Measurements from ENCODE around the gene APCDD1L. TPM values are rescaled to one million over a fixed set of nuclear protein-coding genes. Genes with fewer than 3 reads are reported as not detected.

APCDD1L gene
- polyA plus RNA-seq, 1 donor from 2014 or later: not detected

DNA sequence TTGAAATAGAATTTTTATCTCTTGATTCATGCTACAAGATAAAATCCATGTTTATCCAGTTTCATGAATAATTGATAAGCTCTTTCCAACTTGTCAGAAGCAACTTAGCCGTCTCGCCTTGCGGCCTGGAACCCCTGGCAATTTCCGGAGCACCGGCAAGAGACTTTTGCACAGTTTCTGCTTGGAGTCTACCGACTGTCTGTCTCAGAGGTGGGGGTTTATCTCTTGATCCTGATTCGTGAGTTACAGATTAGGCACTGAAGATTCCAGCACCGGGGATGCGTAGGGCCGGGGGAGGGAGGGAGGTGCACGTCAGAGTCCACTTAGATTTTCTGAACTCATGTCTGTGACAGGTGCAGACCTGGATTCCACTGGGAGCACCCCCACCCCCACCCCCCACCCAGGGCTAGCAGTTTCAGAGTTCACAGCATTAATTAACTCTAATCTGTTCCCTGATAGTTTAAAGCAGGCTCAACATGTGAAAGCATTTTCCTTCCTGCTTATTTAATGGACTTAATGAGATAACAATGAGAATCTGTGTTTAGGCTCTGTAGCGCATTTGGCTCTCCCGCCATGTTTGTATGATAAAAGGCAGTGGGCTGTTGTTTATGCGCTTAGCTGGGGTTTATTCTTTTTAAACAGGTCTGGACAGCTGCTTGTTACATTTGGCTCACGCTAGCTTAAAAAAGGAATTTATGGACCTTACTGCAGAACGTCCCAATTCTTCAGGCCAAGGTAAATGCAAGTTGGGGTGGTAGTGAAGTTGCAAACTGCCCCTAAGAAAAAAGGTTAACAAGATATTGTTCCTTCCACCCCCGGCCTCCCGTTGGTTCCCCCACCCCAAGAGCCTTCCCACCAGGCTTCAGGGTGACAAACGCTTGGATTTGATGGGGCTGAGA, 8.1 kb upstream of the APCDD1L start:
- Histone ChIP-seq H3K27ac (ENCODE audit: low read length) (no peak overlapping the region), H3K4me2 (ENCODE audit: low read length) (no peak overlapping the region), H3F3A (ENCODE audit: insufficient read depth, low read length, poor library complexity, severe bottlenecking) (no peaks in the 10 kb centered on the region), H3K9ac (ENCODE audit: low read length) (no peak overlapping the region), H3K9me2 (ENCODE audit: insufficient read depth, low read length) (no peaks in the 10 kb centered on the region), H3K27me3 (ENCODE audit: insufficient read depth, low read depth, low read length) (no peaks in the 10 kb centered on the region), H2AFZ (ENCODE audit: low read depth, low read length) (no peak overlapping the region), H3K4me3 (ENCODE audit: low read length) (no peak overlapping the region), H3K36me3 (ENCODE audit: insufficient read depth, low read length) (no peaks in the 10 kb centered on the region), H4K20me1 (ENCODE audit: insufficient read depth) (no peaks in the 10 kb centered on the region), H3K79me2 (replicated peaks; ENCODE audit: insufficient read depth, low read length) (no peaks in the 10 kb centered on the region), H3K9me3 (ENCODE audit: low read length) (peaks cover 6% of the 10 kb centered on the region)
- TF ChIP-seq EZH2 (IDR thresholded peaks at IDR 0.05; ENCODE audit: borderline replicate concordance, insufficient read depth, low read length, poor library complexity, severe bottlenecking) (no peak), EP300 (conservative IDR thresholded peaks at IDR 0.05; ENCODE audit: poor library complexity, severe bottlenecking) (no peak), SMC3 (conservative IDR thresholded peaks at IDR 0.05; ENCODE audit: poor library complexity) (no peak), CTCF (IDR thresholded peaks at IDR 0.05; ENCODE audit: poor library complexity, severe bottlenecking) (no peak), MXI1 (conservative IDR thresholded peaks at IDR 0.05; ENCODE audit: poor library complexity, severe bottlenecking) (no peak), RAD21 (conservative IDR thresholded peaks at IDR 0.05) (no peak), POLR2AphosphoS5 (IDR thresholded peaks at IDR 0.05) (no peak), TAF1 (IDR thresholded peaks at IDR 0.05; ENCODE audit: low read depth) (no peak)
- TF ChIP-seq, protein P1, sequence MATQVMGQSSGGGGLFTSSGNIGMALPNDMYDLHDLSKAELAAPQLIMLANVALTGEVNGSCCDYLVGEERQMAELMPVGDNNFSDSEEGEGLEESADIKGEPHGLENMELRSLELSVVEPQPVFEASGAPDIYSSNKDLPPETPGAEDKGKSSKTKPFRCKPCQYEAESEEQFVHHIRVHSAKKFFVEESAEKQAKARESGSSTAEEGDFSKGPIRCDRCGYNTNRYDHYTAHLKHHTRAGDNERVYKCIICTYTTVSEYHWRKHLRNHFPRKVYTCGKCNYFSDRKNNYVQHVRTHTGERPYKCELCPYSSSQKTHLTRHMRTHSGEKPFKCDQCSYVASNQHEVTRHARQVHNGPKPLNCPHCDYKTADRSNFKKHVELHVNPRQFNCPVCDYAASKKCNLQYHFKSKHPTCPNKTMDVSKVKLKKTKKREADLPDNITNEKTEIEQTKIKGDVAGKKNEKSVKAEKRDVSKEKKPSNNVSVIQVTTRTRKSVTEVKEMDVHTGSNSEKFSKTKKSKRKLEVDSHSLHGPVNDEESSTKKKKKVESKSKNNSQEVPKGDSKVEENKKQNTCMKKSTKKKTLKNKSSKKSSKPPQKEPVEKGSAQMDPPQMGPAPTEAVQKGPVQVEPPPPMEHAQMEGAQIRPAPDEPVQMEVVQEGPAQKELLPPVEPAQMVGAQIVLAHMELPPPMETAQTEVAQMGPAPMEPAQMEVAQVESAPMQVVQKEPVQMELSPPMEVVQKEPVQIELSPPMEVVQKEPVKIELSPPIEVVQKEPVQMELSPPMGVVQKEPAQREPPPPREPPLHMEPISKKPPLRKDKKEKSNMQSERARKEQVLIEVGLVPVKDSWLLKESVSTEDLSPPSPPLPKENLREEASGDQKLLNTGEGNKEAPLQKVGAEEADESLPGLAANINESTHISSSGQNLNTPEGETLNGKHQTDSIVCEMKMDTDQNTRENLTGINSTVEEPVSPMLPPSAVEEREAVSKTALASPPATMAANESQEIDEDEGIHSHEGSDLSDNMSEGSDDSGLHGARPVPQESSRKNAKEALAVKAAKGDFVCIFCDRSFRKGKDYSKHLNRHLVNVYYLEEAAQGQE (IDR thresholded peaks at IDR 0.05; ENCODE audit: borderline replicate concordance): no peak

GRCh38 chr20:58522666-58523065, 7.5 kb upstream of the APCDD1L start:
- no peaks in the 10 kb centered on the region for H4K20me1 ChIP-seq (ENCODE audit: insufficient read depth)
- no peaks in the 10 kb centered on the region for H3K36me3 ChIP-seq (ENCODE audit: insufficient read depth, low read length)
- no peak overlapping the region for H3K27ac ChIP-seq (ENCODE audit: low read length)
- H3K4me3 ChIP-seq (ENCODE audit: low read length): no peak overlapping the region
- no peaks in the 10 kb centered on the region for H3K79me2 ChIP-seq (replicated peaks; ENCODE audit: insufficient read depth, low read length)
- H3F3A ChIP-seq (ENCODE audit: insufficient read depth, low read length, poor library complexity, severe bottlenecking): no peaks in the 10 kb centered on the region
- H3K9me3 ChIP-seq (ENCODE audit: low read length): peaks cover 6% of the 10 kb centered on the region
- TF ChIP-seq TAF1 (IDR thresholded peaks at IDR 0.05; ENCODE audit: low read depth) (no peak), POLR2AphosphoS5 (IDR thresholded peaks at IDR 0.05) (no peak), RAD21 (conservative IDR thresholded peaks at IDR 0.05) (no peak), CTCF (IDR thresholded peaks at IDR 0.05; ENCODE audit: poor library complexity, severe bottlenecking) (no peak), EP300 (conservative IDR thresholded peaks at IDR 0.05; ENCODE audit: poor library complexity, severe bottlenecking) (no peak), EZH2 (IDR thresholded peaks at IDR 0.05; ENCODE audit: borderline replicate concordance, insufficient read depth, low read length, poor library complexity, severe bottlenecking) (no peak), MXI1 (conservative IDR thresholded peaks at IDR 0.05; ENCODE audit: poor library complexity, severe bottlenecking) (no peak)
- TF ChIP-seq, protein P1 (IDR thresholded peaks at IDR 0.05; ENCODE audit: borderline replicate concordance): no peak
- no peak overlapping the region for H2AFZ ChIP-seq (ENCODE audit: low read depth, low read length)
- no peak overlapping the region for H3K9ac ChIP-seq (ENCODE audit: low read length)
- no peak overlapping the region for H3K4me2 ChIP-seq (ENCODE audit: low read length)
- H3K27me3 ChIP-seq (ENCODE audit: insufficient read depth, low read depth, low read length): no peaks in the 10 kb centered on the region
- no peaks in the 10 kb centered on the region for H3K9me2 ChIP-seq (ENCODE audit: insufficient read depth, low read length)

All from neural cell (in vitro differentiated cells).